Muscle of leg (tissue), 16 donors: ENCODE data around the gene KLHL21. TPM values are rescaled to one million over a fixed set of nuclear protein-coding genes. Genes with fewer than 3 reads are reported as not detected.
"Not testable (repeated sequence)": the region's sequence is repeated elsewhere in the genome, so short reads cannot be mapped to it uniquely, and the experiment has no call there.

Experiments
- DNase-seq: peaks from one replicate; pipeline ENCODE4 v3.0.0; 2013
- H3K27ac ChIP-seq: one replicate; pipeline ENCODE4 v1.5.1; 2013; ENCODE audit warnings: mild to moderate bottlenecking, low read length, control low read depth
- H3K27me3 ChIP-seq: one replicate; pipeline ENCODE4 v1.6.1; 2013; ENCODE audit warnings: low read length; ENCODE audit not compliant: control insufficient read depth, insufficient read depth
- H3K36me3 ChIP-seq: one replicate; pipeline ENCODE4 v1.6.1; 2013; ENCODE audit warnings: low read length; ENCODE audit not compliant: control insufficient read depth, insufficient read depth
- H3K4me1 ChIP-seq: one replicate; pipeline ENCODE4 v1.6.1; 2013; ENCODE audit warnings: low read length; ENCODE audit not compliant: control insufficient read depth, insufficient read depth
- H3K4me3 ChIP-seq: one replicate; pipeline ENCODE4 v1.5.1; 2013; ENCODE audit warnings: low read length, control low read depth
- H3K9me3 ChIP-seq: replicated peaks from 2 replicates; pipeline ENCODE4 v1.6.1; 2013; ENCODE audit warnings: low read depth, low read length; ENCODE audit not compliant: control insufficient read depth
- WGBS: methylation state at CpG from one replicate; pipeline ENCODE4 v1.1.5; 2013; ENCODE audit warnings: missing lambda C conversion rate; ENCODE audit not compliant: insufficient coverage; 5-methylcytosine and 5-hydroxymethylcytosine counted together
- long read RNA-seq, 11 donors: transcript quantifications; one replicate each; lab custom pipeline, GENCODE V29; 2026
- polyA plus RNA-seq, 8 donors: library from polyadenylated mRNA; unstranded; fragments of 120-200 nt; gene quantifications; one replicate each; pipeline versions ENCODE4 v1.2.1 to v1.2.3, GENCODE V29; 2013; ENCODE audit warnings: inconsistent platforms in 1 of 8, low replicate concordance in 1 of 8; ENCODE audit not compliant: insufficient read length in 8 of 8, insufficient read depth in 1 of 8
- total RNA-seq: library from RNA; stranded (reverse); fragments of 120-200 nt; gene quantifications from one replicate; pipeline ENCODE4 v1.2.4, GENCODE V29; 2013

Gene KLHL21
- total RNA-seq, result 27.7 TPM
- 10 to 100 TPM; 30.2 to 49.3 (median 39.1) TPM for polyA plus RNA-seq
- long read RNA-seq, donor 1, full-length matches to known transcripts, result 8 of 8 reads
- long read RNA-seq, donor 1, partial matches to known transcripts, result 0 of 8 reads
- long read RNA-seq, donor 1, other reads (novel, unspliced or antisense), result 0 of 8 reads
- long read RNA-seq, donor 2, full-length matches to known transcripts, result 1 of 1 reads
- long read RNA-seq, donor 2, partial matches to known transcripts, result 0 of 1 reads
- long read RNA-seq, donor 2, other reads (novel, unspliced or antisense), result 0 of 1 reads
- long read RNA-seq, donor 3, full-length matches to known transcripts, result 7 of 7 reads
- long read RNA-seq, donor 3, partial matches to known transcripts, result 0 of 7 reads
- long read RNA-seq, donor 3, other reads (novel, unspliced or antisense), result 0 of 7 reads
- long read RNA-seq, donor 4, full-length matches to known transcripts, result 9 of 9 reads
- long read RNA-seq, donor 4, partial matches to known transcripts, result 0 of 9 reads
- long read RNA-seq, donor 4, other reads (novel, unspliced or antisense), result 0 of 9 reads
- long read RNA-seq, donor 5, full-length matches to known transcripts, result 19 of 19 reads
- long read RNA-seq, donor 5, partial matches to known transcripts, result 0 of 19 reads
- long read RNA-seq, donor 5, other reads (novel, unspliced or antisense), result 0 of 19 reads
- long read RNA-seq, donor 6, full-length matches to known transcripts, result 12 of 29 reads
- long read RNA-seq, donor 6, partial matches to known transcripts, result 7 of 29 reads
- long read RNA-seq, donor 6, other reads (novel, unspliced or antisense), result 10 of 29 reads
- long read RNA-seq, donor 7, full-length matches to known transcripts, result 12 of 21 reads
- long read RNA-seq, donor 7, partial matches to known transcripts, result 0 of 21 reads
- long read RNA-seq, donor 7, other reads (novel, unspliced or antisense), result 9 of 21 reads
- long read RNA-seq, donor 8, full-length matches to known transcripts, result 1 of 6 reads
- long read RNA-seq, donor 8, partial matches to known transcripts, result 0 of 6 reads
- long read RNA-seq, donor 8, other reads (novel, unspliced or antisense), result 5 of 6 reads
- long read RNA-seq, donor 9, full-length matches to known transcripts, result 10 of 10 reads
- long read RNA-seq, donor 9, partial matches to known transcripts, result 0 of 10 reads
- long read RNA-seq, donor 9, other reads (novel, unspliced or antisense), result 0 of 10 reads
- long read RNA-seq, donor 10, full-length matches to known transcripts, result 8 of 8 reads
- long read RNA-seq, donor 10, partial matches to known transcripts, result 0 of 8 reads
- long read RNA-seq, donor 10, other reads (novel, unspliced or antisense), result 0 of 8 reads
- long read RNA-seq, donor 11, full-length matches to known transcripts, result 9 of 9 reads
- long read RNA-seq, donor 11, partial matches to known transcripts, result 0 of 9 reads
- long read RNA-seq, donor 11, other reads (novel, unspliced or antisense), result 0 of 9 reads

- H3K36me3 ChIP-seq, result peaks cover 16% of the 10 kb centered on the region
- H3K4me1 ChIP-seq, result peaks cover 54% of the 10 kb centered on the region
- peak; percentile 96 for DNase-seq
- peak within 1 kb of the TSS; percentile 99 for H3K27ac ChIP-seq
- no peaks in the 10 kb centered on the region for H3K9me3 ChIP-seq
- peak within 1 kb of the TSS; percentile 86 for H3K4me3 ChIP-seq
- under 1% methylated on average over 75 of the region's 84 CpGs for WGBS
- no peaks in the 10 kb centered on the region for H3K27me3 ChIP-seq
Measured at GRCh38 chr1:6602669-6603237, at the start of gene KLHL21. Gene KLHL21 (minus strand): TSS chr1:6602869. CDS start chr1:6602817, 52 bp downstream.

GRCh38 chr1:6651909-6652308 lies 49.2 kb upstream of the KLHL21 start:
- H3K36me3 ChIP-seq, result peaks cover 35% of the 10 kb centered on the region
- DNase-seq, result no peak
- 61% methylated on average over 11 of the region's 17 CpGs for WGBS

GRCh38 chr1:6648556-6648955 lies 45.9 kb upstream of the KLHL21 start:
- DNase-seq, result no peak
- no peak overlapping the region for H3K4me3 ChIP-seq
- H3K9me3 ChIP-seq, result no peaks in the 10 kb centered on the region
- peaks cover 7% of the 10 kb centered on the region for H3K4me1 ChIP-seq
- WGBS, result 92% methylated on average over 3 of the region's 6 CpGs
- H3K27ac ChIP-seq, result no peak overlapping the region
- H3K27me3 ChIP-seq, result no peaks in the 10 kb centered on the region
- peaks cover 59% of the 10 kb centered on the region for H3K36me3 ChIP-seq

More at GRCh38 chr1:6651909-6652308, 49.2 kb upstream of the KLHL21 start:
- H3K4me3 ChIP-seq, result no peak overlapping the region
- no peaks in the 10 kb centered on the region for H3K27me3 ChIP-seq
- no peaks in the 10 kb centered on the region for H3K9me3 ChIP-seq
- H3K4me1 ChIP-seq, result no peaks in the 10 kb centered on the region
- H3K27ac ChIP-seq, result no peak overlapping the region

- H3K27ac ChIP-seq, result no peak overlapping the region
- 67% methylated on average over 1 of the region's 10 CpGs for WGBS
- peaks cover 56% of the 10 kb centered on the region for H3K36me3 ChIP-seq
- H3K4me1 ChIP-seq, result peaks cover 7% of the 10 kb centered on the region
- no peak overlapping the region for H3K4me3 ChIP-seq
- peak; percentile 68 for DNase-seq
- no peaks in the 10 kb centered on the region for H3K27me3 ChIP-seq
- no peaks in the 10 kb centered on the region for H3K9me3 ChIP-seq
Measured at GRCh38 chr1:6646499-6647148, 44.0 kb upstream of the KLHL21 start.

GRCh38 chr1:6645018-6645417 lies 42.3 kb upstream of the KLHL21 start:
- H3K4me1 ChIP-seq, result peaks cover 7% of the 10 kb centered on the region
- 88% methylated on average over 4 of the region's 7 CpGs for WGBS
- no peak overlapping the region for H3K27ac ChIP-seq
- DNase-seq, result no peak
- H3K27me3 ChIP-seq, result no peaks in the 10 kb centered on the region
- no peak overlapping the region for H3K4me3 ChIP-seq
- H3K36me3 ChIP-seq, result peaks cover 54% of the 10 kb centered on the region
- H3K9me3 ChIP-seq, result no peaks in the 10 kb centered on the region

GRCh38 chr1:6640867-6641266 lies 38.2 kb upstream of the KLHL21 start:
- peaks cover 82% of the 10 kb centered on the region for H3K36me3 ChIP-seq
- H3K9me3 ChIP-seq, H3K4me3 ChIP-seq, DNase-seq, H3K27ac ChIP-seq, H3K27me3 ChIP-seq: not testable (repeated sequence)
- WGBS, result no CpG with 5 or more reads among the region's 3 CpGs
- H3K4me1 ChIP-seq, result peaks cover 18% of the 10 kb centered on the region

GRCh38 chr1:6638226-6638625 lies 35.6 kb upstream of the KLHL21 start:
- Histone ChIP-seq H3K36me3 (peaks cover 81% of the 10 kb centered on the region), H3K9me3 (no peaks in the 10 kb centered on the region), H3K27me3 (no peaks in the 10 kb centered on the region), H3K27ac (peak overlapping the region; percentile 56), H3K4me3 (no peak overlapping the region), H3K4me1 (peaks cover 41% of the 10 kb centered on the region)
- peak; percentile 94 for DNase-seq
- 42% methylated on average over 15 of the region's 18 CpGs for WGBS

- DNase-seq, result no peak
- Histone ChIP-seq H3K4me3 (no peak overlapping the region), H3K9me3 (no peaks in the 10 kb centered on the region), H3K27me3 (no peaks in the 10 kb centered on the region), H3K36me3 (peaks cover 84% of the 10 kb centered on the region), H3K27ac (peak overlapping the region; percentile 54), H3K4me1 (peaks cover 46% of the 10 kb centered on the region)
- 71% methylated on average over 6 of the region's 9 CpGs for WGBS
Measured at GRCh38 chr1:6637770-6638169, 35.1 kb upstream of the KLHL21 start.

GRCh38 chr1:6636778-6637177 lies 34.1 kb upstream of the KLHL21 start:
- H3K27ac ChIP-seq, H3K27me3 ChIP-seq, DNase-seq, H3K4me3 ChIP-seq, H3K9me3 ChIP-seq: not testable (repeated sequence)
- H3K36me3 ChIP-seq, result peaks cover 83% of the 10 kb centered on the region
- peaks cover 56% of the 10 kb centered on the region for H3K4me1 ChIP-seq
- WGBS, result 85% methylated on average over 3 of the region's 6 CpGs
